ENCODE data around the gene CEACAM7. TPM values are rescaled to one million over a fixed set of nuclear protein-coding genes. Genes with fewer than 3 reads are reported as not detected.

Gene CEACAM7
- polyA plus RNA-seq = 10 to 100 TPM; 59.6 to 96.6 TPM

DNA sequence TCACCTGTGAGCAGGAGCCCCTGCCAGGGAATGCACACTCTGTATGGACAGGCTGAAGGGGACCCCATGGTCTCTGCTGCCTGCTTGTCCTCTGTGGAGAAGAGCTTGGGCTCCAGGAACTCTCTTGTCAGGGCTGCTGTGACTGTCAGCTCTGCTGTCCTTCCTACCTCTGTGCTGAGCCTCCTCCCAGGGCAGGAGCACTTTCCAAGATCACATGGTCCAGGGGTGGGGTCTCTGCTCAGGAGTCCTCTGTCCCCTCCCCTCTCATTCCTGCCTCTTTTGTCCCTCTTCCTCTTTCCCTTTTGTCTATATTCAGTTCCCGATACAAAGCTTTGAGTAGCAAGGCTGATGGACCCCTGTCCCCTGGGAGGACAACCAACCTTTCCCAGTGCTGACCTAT, at the start of gene CEACAM7:
Gene CEACAM7, minus strand, starts transcription at position 173 of the 400 bp plus-strand sequence. Its CDS starts 105 bp downstream, at position 68.
- H3K9me3 ChIP-seq (ENCODE audit: control insufficient read depth in 2 of 2, insufficient read depth in 1 of 2, low read depth in 1 of 2, low read length in 1 of 2) = no peaks in the 10 kb centered on the region
- peaks cover 0 to 2% of the 10 kb centered on the region in 2 donors for H3K4me1 ChIP-seq (ENCODE audit: control insufficient read depth in 2 of 2, insufficient read depth in 2 of 2, low read length in 1 of 2)
- no peaks in the 10 kb centered on the region for H3K36me3 ChIP-seq (ENCODE audit: control insufficient read depth in 2 of 2, insufficient read depth in 2 of 2, low read length in 1 of 2)
- 54 to 67% methylated on average over 1 of the region's 1 CpG for WGBS, 2 donors
- H3K27ac ChIP-seq (ENCODE audit: low read depth in 2 of 2, low read length in 1 of 2) = no peak within 1 kb of the TSS
- peak within 1 kb of the TSS; percentile 16 to 18 for H3K4me3 ChIP-seq (ENCODE audit: low read depth in 1 of 2, low read length in 2 of 2)
- peaks cover 0 to 3% of the 10 kb centered on the region in 2 donors for H3K27me3 ChIP-seq (ENCODE audit: control insufficient read depth in 1 of 2, insufficient read depth in 2 of 2, low read length in 2 of 2)

DNA sequence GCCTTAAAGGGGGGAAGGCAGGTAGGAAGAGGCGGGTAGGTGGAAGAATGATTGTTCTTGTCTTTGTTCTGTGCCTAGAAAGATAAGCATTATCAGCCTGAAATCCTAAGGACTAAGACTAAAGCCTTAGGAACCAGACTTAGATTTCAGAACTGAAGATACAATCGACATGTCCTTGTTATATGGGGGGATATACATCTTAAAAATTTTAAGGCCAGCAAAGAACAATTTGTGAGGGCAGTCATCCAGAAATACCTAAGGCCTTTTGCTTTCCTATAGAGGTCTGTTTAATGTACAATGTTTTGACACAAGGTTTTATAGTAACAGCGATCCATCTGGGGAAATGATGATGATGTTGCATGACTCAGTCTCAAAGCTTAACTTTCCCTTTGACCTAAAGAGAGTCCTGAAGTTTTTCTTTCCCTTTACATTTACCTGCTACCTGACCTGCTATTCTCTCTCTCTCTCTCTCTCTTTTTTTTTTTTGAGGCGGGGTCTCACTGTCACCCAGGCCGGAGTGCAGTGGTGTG, 47.1 kb upstream of the CEACAM7 start:
- Histone ChIP-seq H3K9me3 (ENCODE audit: control insufficient read depth in 2 of 2, insufficient read depth in 1 of 2, low read depth in 1 of 2, low read length in 1 of 2) (no peaks in the 10 kb centered on the region), H3K27ac (ENCODE audit: low read depth in 2 of 2, low read length in 1 of 2) (peak overlapping the region; percentile 83), H3K27me3 (ENCODE audit: control insufficient read depth in 1 of 2, insufficient read depth in 2 of 2, low read length in 2 of 2) (no peaks in the 10 kb centered on the region), H3K4me3 (ENCODE audit: low read depth in 1 of 2, low read length in 2 of 2) (no peak overlapping the region), H3K4me1 (ENCODE audit: control insufficient read depth in 2 of 2, insufficient read depth in 2 of 2, low read length in 1 of 2) (no peaks in the 10 kb centered on the region), H3K36me3 (ENCODE audit: control insufficient read depth in 2 of 2, insufficient read depth in 2 of 2, low read length in 1 of 2) (no peaks in the 10 kb centered on the region)
- 59 to 68% methylated on average over 5 of the region's 5 CpGs for WGBS, 2 donors

DNA sequence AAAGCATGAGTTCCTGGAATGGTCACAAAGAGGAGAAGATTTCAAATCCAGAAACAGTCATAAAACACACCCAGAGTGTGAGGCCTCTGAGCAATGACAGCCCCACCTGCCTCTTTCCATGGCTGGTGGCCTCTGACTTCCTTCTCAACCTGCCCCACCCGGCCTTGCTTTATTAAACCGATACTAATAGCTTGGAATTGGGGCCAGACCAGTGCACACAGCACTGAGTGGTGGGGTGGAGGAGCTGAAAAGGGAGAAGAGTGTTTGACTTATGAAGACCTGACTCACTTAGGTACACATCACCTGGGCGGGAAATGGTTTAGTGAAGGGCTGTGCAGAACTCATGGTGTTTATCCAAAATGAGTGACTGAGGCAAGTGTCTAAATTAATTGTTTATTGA, 46.5 kb upstream of the CEACAM7 start:
- Histone ChIP-seq H3K27ac (ENCODE audit: low read depth in 2 of 2, low read length in 1 of 2) (peak overlapping the region; percentile 82 to 83), H3K4me1 (ENCODE audit: control insufficient read depth in 2 of 2, insufficient read depth in 2 of 2, low read length in 1 of 2) (no peaks in the 10 kb centered on the region)
- 44 to 45% methylated on average over 3 of the region's 3 CpGs for WGBS, 2 donors

DNA sequence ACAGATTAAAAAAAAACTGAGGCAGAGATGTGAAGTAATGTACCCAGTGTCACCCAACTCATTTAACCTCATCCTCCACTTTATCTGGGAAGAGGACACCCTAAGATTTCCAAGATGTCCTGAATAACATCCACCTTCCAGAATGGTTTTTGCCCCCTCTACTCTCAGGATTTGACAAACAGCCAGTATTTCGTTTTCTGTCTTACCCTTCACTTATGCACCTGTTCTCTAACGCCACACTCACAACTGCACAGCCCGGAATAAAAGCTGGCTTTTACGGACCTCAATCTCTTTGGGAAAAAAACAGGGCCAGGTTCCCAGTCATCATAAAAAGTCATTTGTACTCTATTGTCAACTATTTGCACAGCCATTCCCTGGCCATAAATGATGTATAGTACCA, 46.1 kb upstream of the CEACAM7 start:
- Histone ChIP-seq H3K9me3 (ENCODE audit: control insufficient read depth in 2 of 2, insufficient read depth in 1 of 2, low read depth in 1 of 2, low read length in 1 of 2) (no peaks in the 10 kb centered on the region), H3K36me3 (ENCODE audit: control insufficient read depth in 2 of 2, insufficient read depth in 2 of 2, low read length in 1 of 2) (no peaks in the 10 kb centered on the region), H3K27ac (ENCODE audit: low read depth in 2 of 2, low read length in 1 of 2) (peak overlapping the region; percentile 16 to 86), H3K4me1 (ENCODE audit: control insufficient read depth in 2 of 2, insufficient read depth in 2 of 2, low read length in 1 of 2) (no peaks in the 10 kb centered on the region), H3K4me3 (ENCODE audit: low read depth in 1 of 2, low read length in 2 of 2) (no peak overlapping the region), H3K27me3 (ENCODE audit: control insufficient read depth in 1 of 2, insufficient read depth in 2 of 2, low read length in 2 of 2) (no peaks in the 10 kb centered on the region)
- WGBS, 2 donors = 54 to 56% methylated on average over 4 of the region's 4 CpGs

More for the DNA sequence above, 46.5 kb upstream of the CEACAM7 start:
- Histone ChIP-seq H3K4me3 (ENCODE audit: low read depth in 1 of 2, low read length in 2 of 2) (no peak overlapping the region), H3K9me3 (ENCODE audit: control insufficient read depth in 2 of 2, insufficient read depth in 1 of 2, low read depth in 1 of 2, low read length in 1 of 2) (no peaks in the 10 kb centered on the region), H3K36me3 (ENCODE audit: control insufficient read depth in 2 of 2, insufficient read depth in 2 of 2, low read length in 1 of 2) (no peaks in the 10 kb centered on the region), H3K27me3 (ENCODE audit: control insufficient read depth in 1 of 2, insufficient read depth in 2 of 2, low read length in 2 of 2) (no peaks in the 10 kb centered on the region)

DNA sequence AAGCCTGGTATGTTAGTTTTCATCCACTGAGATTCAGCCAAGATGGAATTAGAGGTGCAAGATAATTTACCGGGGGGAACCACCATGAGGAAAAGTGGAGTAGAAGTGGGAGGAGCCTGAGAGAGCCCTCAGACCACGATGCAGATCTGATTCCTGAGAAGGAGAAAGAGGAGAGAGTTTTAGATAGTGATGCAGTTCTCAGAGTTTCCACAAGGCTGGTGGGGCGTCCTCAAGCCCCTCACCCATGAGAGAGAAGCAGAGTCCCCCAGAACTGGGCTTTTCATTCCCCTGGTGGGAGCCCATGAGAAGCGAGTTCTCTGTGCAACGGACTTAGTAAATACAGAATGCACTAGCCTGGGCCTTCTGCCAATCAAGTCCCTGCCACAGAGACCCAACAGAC, 38.4 kb upstream of the CEACAM7 start:
- no peaks in the 10 kb centered on the region for H3K36me3 ChIP-seq (ENCODE audit: control insufficient read depth in 2 of 2, insufficient read depth in 2 of 2, low read length in 1 of 2)
- H3K4me3 ChIP-seq (ENCODE audit: low read depth in 1 of 2, low read length in 2 of 2) = no peak overlapping the region
- H3K27me3 ChIP-seq (ENCODE audit: control insufficient read depth in 1 of 2, insufficient read depth in 2 of 2, low read length in 2 of 2) = no peaks in the 10 kb centered on the region
- H3K9me3 ChIP-seq (ENCODE audit: control insufficient read depth in 2 of 2, insufficient read depth in 1 of 2, low read depth in 1 of 2, low read length in 1 of 2) = no peaks in the 10 kb centered on the region
- peak overlapping the region in 1 of 2 donors; percentile 27 for H3K27ac ChIP-seq (ENCODE audit: low read depth in 2 of 2, low read length in 1 of 2)
- no peaks in the 10 kb centered on the region for H3K4me1 ChIP-seq (ENCODE audit: control insufficient read depth in 2 of 2, insufficient read depth in 2 of 2, low read length in 1 of 2)
- WGBS, 2 donors = 32 to 41% methylated on average over 5 of the region's 5 CpGs

DNA sequence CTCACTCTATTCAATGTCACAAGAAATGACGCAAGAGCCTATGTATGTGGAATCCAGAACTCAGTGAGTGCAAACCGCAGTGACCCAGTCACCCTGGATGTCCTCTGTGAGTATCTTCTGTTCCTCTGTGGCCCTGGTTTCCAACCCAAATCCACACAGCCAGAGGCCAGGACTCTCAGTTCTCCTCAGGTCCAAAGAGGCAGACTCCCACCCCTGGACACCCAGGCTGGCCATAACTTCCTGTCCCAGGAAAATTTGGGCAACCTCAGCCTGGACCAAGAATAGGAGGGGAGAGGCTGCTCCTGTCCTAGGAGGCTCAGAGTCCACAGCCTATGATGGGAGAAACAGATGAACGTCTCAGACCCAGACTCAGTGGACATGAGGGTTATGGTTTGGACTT, 32.0 kb upstream of the CEACAM7 start:
- WGBS, 2 donors = 83 to 88% methylated on average over 3 of the region's 3 CpGs
- H3K36me3 ChIP-seq (ENCODE audit: control insufficient read depth in 2 of 2, insufficient read depth in 2 of 2, low read length in 1 of 2) = peaks cover 0 to 7% of the 10 kb centered on the region in 2 donors
- H3K4me3 ChIP-seq (ENCODE audit: low read depth in 1 of 2, low read length in 2 of 2) = no peak overlapping the region
- no peak overlapping the region for H3K27ac ChIP-seq (ENCODE audit: low read depth in 2 of 2, low read length in 1 of 2)
- H3K9me3 ChIP-seq (ENCODE audit: control insufficient read depth in 2 of 2, insufficient read depth in 1 of 2, low read depth in 1 of 2, low read length in 1 of 2) = no peaks in the 10 kb centered on the region
- no peaks in the 10 kb centered on the region for H3K4me1 ChIP-seq (ENCODE audit: control insufficient read depth in 2 of 2, insufficient read depth in 2 of 2, low read length in 1 of 2)
- no peaks in the 10 kb centered on the region for H3K27me3 ChIP-seq (ENCODE audit: control insufficient read depth in 1 of 2, insufficient read depth in 2 of 2, low read length in 2 of 2)

DNA sequence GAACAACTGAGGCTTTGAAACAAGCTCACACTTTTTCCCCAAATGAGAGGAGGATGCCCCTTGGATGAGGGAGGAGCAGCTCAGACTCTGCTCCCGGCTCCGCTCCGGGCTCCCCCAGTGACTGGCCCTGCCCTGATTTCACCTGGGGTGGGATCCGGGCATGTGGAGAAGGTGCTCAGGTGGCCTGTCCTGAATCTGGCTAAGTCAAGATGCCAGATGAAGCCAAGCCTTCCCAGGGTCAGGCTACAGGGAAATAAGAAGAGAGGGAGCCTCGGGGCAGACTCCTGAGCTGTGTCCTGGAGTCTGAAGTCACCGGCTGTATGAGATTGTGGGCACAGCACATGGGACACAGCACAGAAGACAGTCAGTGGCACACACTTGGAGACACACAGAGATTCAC, 30.7 kb upstream of the CEACAM7 start:
- H3K36me3 ChIP-seq (ENCODE audit: control insufficient read depth in 2 of 2, insufficient read depth in 2 of 2, low read length in 1 of 2) = peaks cover 0 to 7% of the 10 kb centered on the region in 2 donors
- no peaks in the 10 kb centered on the region for H3K4me1 ChIP-seq (ENCODE audit: control insufficient read depth in 2 of 2, insufficient read depth in 2 of 2, low read length in 1 of 2)
- no peaks in the 10 kb centered on the region for H3K27me3 ChIP-seq (ENCODE audit: control insufficient read depth in 1 of 2, insufficient read depth in 2 of 2, low read length in 2 of 2)
- no peak overlapping the region for H3K4me3 ChIP-seq (ENCODE audit: low read depth in 1 of 2, low read length in 2 of 2)
- H3K9me3 ChIP-seq (ENCODE audit: control insufficient read depth in 2 of 2, insufficient read depth in 1 of 2, low read depth in 1 of 2, low read length in 1 of 2) = no peaks in the 10 kb centered on the region
- H3K27ac ChIP-seq (ENCODE audit: low read depth in 2 of 2, low read length in 1 of 2) = no peak overlapping the region
- 80 to 81% methylated on average over 6 of the region's 6 CpGs for WGBS, 2 donors

DNA sequence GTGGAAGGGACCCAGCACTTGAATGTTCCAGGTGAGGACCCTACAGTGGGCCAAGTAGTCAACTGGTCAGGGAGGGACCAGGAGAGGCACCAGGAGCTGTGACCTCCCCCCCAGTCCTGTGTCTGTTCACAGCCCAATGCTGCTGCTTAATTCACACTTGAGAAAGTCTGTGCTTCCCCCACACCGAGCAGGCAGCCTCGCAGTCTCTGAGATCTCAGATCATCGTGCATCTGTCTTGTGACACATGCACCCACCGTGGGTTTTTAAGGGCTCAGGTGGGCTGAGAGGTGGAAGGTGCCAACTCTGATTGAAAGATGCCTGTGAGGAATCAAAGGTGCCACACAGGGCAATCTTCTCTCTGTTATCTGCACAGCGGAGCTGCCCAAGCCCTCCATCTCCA, 26.5 kb upstream of the CEACAM7 start:
- no peaks in the 10 kb centered on the region for H3K9me3 ChIP-seq (ENCODE audit: control insufficient read depth in 2 of 2, insufficient read depth in 1 of 2, low read depth in 1 of 2, low read length in 1 of 2)
- peaks cover 0 to 7% of the 10 kb centered on the region in 2 donors for H3K36me3 ChIP-seq (ENCODE audit: control insufficient read depth in 2 of 2, insufficient read depth in 2 of 2, low read length in 1 of 2)
- no peaks in the 10 kb centered on the region for H3K27me3 ChIP-seq (ENCODE audit: control insufficient read depth in 1 of 2, insufficient read depth in 2 of 2, low read length in 2 of 2)
- WGBS, 2 donors = 78 to 82% methylated on average over 5 of the region's 5 CpGs
- H3K4me3 ChIP-seq (ENCODE audit: low read depth in 1 of 2, low read length in 2 of 2) = no peak overlapping the region
- no peaks in the 10 kb centered on the region for H3K4me1 ChIP-seq (ENCODE audit: control insufficient read depth in 2 of 2, insufficient read depth in 2 of 2, low read length in 1 of 2)
- no peak overlapping the region for H3K27ac ChIP-seq (ENCODE audit: low read depth in 2 of 2, low read length in 1 of 2)

DNA sequence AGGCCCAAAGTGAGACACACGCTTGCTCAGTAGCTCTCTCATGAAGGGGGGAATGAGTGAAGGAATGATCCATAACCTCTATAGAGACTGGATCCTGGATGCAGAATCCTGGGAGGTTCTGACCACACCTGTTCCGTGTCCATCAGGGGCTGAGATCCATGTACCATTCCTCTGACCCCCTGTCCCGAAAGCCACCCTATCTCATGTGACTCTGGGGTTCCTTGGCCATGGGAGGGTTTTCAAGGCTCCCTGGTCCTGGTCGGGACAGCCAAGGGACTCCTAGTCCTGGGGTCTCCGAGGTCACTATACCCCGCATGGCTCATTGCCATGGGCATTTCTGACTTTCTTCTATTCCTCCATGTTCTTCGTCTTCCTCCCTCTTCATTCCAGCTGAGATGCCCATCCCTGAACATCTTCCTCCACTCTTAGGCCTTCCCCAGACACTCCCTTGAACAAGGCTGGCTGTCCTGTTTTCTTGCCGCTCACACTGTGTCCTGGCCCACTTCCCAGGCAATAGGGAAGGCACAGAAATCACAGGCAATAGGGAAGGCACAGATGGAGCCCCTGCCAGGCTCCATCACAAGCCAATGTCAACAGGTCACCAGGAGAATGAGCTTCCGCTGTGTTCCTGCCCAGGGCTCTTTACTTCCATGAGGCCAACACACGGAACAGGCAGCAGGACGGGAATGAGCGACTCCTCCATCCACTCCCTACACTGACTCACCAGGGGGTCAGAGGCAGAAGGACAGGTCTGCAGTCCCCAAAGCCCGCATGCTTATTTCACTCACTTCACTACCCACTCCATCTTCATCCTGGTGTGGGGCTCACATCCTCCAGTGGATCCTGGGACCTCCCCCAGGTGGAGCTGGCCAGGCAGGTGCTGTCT, 23.5 kb upstream of the CEACAM7 start:
- H3K4me3 ChIP-seq (ENCODE audit: low read depth in 1 of 2, low read length in 2 of 2) = peak overlapping the region; percentile 29 to 53
- whole genome bisulfite sequencing, 2 donors = 78 to 81% methylated on average over 13 of the region's 13 CpGs

More for the DNA sequence above, 23.5 kb upstream of the CEACAM7 start:
- H3K9me3 ChIP-seq (ENCODE audit: control insufficient read depth in 2 of 2, insufficient read depth in 1 of 2, low read depth in 1 of 2, low read length in 1 of 2) = no peaks in the 10 kb centered on the region
- peaks cover 0 to 3% of the 10 kb centered on the region in 2 donors for H3K27me3 ChIP-seq (ENCODE audit: control insufficient read depth in 1 of 2, insufficient read depth in 2 of 2, low read length in 2 of 2)
- H3K36me3 ChIP-seq (ENCODE audit: control insufficient read depth in 2 of 2, insufficient read depth in 2 of 2, low read length in 1 of 2) = peaks cover 0 to 2% of the 10 kb centered on the region in 2 donors
- peak overlapping the region in 1 of 2 donors; percentile 62 for H3K27ac ChIP-seq (ENCODE audit: low read depth in 2 of 2, low read length in 1 of 2)
- H3K4me1 ChIP-seq (ENCODE audit: control insufficient read depth in 2 of 2, insufficient read depth in 2 of 2, low read length in 1 of 2) = no peaks in the 10 kb centered on the region

Data from esophagus (tissue), 2 donors.